HG03520 (cell line): ENCODE results near the gene LAD1.

Source experiments
- ATAC-seq: cut with Tn5 transposase; IDR thresholded peaks from one replicate; pipeline ENCODE4 v1.9.1; 2021; ENCODE audit warnings: mild to moderate bottlenecking, moderate library complexity; ENCODE audit not compliant: unreplicated experiment

Gene LAD1

DNA sequence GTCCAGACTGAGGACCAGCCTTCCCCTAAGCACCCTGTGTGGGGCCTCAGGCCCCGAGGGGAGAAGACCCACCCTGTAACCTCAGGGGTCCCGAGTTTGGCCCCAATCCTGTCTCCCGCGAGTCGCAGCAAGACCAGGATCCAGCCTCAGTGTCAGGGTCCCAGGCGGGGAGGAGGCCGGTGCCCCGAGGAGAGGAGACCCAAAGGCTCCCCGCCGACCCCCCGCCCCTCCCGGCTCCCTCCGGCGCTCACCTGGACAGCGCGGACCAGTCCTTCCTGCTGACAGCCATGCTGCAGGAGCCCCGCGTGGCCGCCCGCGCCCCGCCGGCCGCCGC lies at the start of gene LAD1:
LAD1 (minus strand) TSS at position 307 of the 334 bp plus-strand sequence; CDS start at position 289, 18 bp downstream.
- ATAC-seq: no peak

- ATAC-seq: peak; percentile 58
These were observed 49.1 kb upstream of the LAD1 start for GRCh38 chr1:201447903-201448871.

DNA sequence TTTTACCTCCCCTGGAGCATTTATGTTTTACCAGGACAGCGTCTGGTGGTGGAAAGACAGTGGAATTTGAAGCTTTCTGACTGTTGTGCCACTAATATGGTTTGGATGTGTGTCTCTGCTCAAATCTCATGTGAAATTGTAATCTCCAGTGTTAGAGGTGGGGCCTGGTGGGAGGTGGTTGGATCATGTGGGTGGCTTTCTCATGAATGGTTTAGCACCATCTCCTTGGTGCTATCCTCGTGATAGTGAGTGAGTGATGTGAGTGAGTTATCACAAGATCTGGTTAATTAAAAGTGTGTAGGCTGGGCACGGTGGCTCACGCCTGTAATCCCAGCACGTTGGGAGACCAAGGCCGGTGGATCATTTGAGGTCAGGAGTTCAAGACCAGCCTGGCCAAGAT lies 46.2 kb upstream of the LAD1 start:
- ATAC-seq: no peak

GRCh38 chr1:201444792-201445191 lies 45.7 kb upstream of the LAD1 start:
- ATAC-seq: no peak

- ATAC-seq: no peak
These were observed 44.6 kb upstream of the LAD1 start for GRCh38 chr1:201443747-201444146.

- ATAC-seq: no peak
These were observed 37.8 kb upstream of the LAD1 start for GRCh38 chr1:201436969-201437368.

DNA sequence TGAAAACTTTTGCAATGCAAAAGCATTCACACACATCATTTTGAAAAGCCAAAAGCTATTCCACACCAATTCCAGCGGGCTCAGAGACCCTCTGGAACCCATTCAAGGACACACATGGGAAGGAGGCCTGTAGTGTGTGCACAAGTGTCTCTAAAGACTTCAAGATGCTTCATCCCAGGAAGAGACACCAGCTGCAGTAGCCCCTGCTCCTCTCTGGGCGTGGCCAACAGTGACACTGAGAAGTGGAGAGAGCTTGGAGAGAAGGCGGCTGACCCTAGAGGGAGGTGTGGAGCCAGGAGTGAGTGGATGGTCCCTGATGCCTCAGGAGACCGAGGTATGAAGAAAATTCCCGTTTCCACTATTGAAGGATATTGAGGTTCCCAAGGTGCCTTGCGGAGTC lies 37.3 kb upstream of the LAD1 start:
- ATAC-seq: no peak

DNA sequence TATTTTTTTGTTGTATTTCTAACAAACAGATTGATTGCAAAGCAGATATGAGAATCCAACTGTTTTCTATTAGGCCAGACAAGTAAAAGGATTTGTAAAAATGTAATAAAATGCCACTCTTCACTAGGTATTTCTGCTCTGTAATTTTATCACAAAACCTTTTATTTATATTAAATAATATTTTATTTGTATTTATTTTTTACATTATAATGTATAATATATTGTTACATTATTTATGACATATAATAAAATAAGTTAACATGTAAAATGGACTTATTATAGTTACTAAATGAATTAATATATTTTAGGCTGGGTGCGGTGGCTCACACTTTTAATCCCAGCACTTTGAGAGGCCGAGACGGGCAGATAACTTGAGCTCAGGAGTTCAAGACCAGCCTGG lies 35.1 kb upstream of the LAD1 start:
- ATAC-seq: no peak

GRCh38 chr1:201433609-201434008 lies 34.5 kb upstream of the LAD1 start:
- no peak for ATAC-seq

- ATAC-seq: no peak
These were observed 31.7 kb upstream of the LAD1 start for GRCh38 chr1:201430776-201431175.

DNA sequence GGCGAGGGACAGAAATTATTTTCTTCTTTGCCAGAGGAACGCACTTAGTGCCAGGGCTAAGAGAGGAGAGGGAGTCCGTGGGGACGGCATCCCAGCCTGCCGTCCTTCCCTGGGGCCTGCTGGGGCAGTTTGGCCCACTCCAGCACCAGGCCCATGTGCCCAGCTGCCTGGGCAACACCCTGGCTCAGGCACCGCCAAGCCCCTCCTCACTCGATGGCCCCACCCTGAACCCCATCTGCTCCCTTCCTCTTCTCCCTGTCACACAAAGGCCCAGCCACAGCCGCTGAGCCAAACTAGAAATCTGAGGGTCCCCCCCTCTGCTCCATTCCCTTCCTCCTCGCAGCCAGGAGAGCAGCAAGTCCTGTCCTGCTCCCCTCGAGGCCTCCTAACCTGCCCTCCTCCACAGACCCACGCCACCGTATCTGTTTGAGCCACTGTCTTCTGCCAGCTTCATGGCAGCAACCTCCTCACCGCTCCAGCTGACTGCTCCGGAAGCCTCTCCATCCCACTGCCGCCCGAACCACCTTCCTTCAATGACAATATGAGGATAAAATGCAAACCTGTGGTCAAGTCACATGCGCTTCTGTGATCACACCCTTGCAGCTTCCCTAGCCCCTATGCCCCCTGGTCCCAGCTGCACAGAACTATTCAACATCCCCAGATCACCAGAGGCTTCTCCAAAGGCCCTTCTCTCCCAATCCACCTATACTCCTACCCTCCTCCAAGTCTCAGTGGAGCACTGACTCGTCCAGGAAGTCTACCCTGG lies 30.8 kb upstream of the LAD1 start:
- ATAC-seq: no peak

- ATAC-seq: no peak
These were observed 28.8 kb upstream of the LAD1 start for GRCh38 chr1:201427963-201428362.

- no peak for ATAC-seq
These were observed 27.6 kb upstream of the LAD1 start for GRCh38 chr1:201426479-201427310.

- ATAC-seq: no peak
These were observed 25.0 kb upstream of the LAD1 start for GRCh38 chr1:201424146-201424545.

DNA sequence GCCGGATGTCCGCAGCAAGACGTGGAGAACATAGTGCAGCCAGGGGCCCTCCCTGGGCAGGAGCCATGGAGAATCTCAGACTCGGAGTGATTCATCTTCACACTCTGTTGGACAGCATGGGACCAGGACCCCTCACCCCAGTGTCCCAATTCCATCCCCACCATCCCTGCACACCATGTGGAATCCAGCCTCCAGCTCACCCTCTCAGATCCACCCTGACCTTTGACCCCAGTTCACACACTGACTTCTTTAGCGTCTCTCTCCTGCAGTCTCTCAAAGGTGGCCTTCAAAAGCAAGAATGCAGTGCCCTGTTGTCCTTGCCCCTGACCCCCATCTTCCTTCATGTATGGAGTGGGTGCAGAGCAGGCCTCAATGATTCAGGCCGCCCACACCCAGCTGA lies 24.5 kb upstream of the LAD1 start:
- ATAC-seq: no peak

GRCh38 chr1:201422436-201423030 lies 23.4 kb upstream of the LAD1 start:
- ATAC-seq: no peak

GRCh38 chr1:201422026-201422425 lies 22.9 kb upstream of the LAD1 start:
- no peak for ATAC-seq

- no peak for ATAC-seq
These were observed 21.9 kb upstream of the LAD1 start for GRCh38 chr1:201421041-201421440.

GRCh38 chr1:201420608-201421002 lies 21.5 kb upstream of the LAD1 start:
- ATAC-seq: no peak

DNA sequence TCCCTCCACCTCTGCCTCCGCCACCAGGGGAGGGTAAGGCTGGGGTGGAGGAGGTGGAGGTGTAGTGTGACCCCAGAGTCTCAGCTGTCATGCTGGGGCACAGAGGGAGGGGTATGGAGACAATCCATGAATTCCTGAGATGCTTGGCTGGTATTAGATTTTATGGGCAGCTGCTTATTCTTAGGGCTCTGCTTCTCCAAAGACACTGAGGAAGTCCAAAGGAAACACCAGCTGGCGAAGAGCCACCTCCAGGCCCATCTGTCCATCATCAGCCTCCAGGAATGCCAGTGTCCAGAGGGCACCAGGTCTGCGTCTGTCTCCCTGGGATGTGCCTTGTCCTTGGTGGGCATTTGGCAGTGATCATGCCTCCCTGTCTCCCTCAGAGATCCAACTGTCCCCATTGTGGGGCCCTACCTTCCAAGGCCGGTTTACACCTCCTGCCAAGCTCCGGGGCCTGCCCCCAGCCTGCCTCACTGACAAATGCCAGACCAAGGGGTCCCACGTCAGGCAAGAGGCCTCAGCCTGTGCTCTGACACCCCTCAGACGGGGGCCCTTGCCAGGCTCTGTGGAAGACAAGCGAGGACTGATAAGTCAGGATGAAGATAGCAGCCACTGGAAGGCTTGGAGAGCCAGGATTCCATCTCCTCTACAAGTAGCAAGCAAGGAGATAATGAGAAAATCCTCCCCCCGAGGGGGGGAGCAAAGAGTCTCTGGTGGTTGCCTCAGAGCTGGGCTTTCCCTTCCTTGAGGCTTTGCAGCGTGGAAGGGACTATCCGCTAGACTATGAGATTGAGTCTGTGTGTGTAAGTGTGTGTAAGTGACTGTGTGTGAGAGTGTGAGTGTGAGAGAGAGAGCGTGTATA lies 20.9 kb upstream of the LAD1 start:
- no peak for ATAC-seq
